ENCODE results near the gene KIF23. TPM values are rescaled to one million over a fixed set of nuclear protein-coding genes. Genes with fewer than 3 reads are reported as not detected.
"Not testable (repeated sequence)": the region's sequence is repeated elsewhere in the genome, so short reads cannot be mapped to it uniquely, and the experiment has no call there.

Gene KIF23
- total RNA-seq, 1 donor from 2014 or later: 71.5 TPM

GRCh38 chr15:69380100-69380725 is 33.9 kb upstream of the KIF23 start:
- no peak for DNase-seq (ENCODE audit: low read depth)
- TF ChIP-seq CTCF (conservative IDR thresholded peaks at IDR 0.05; ENCODE audit: low read depth, low read length): peak; percentile 48
- H3K4me3 ChIP-seq (ENCODE audit: low read depth, low read length): no peak overlapping the region

- no peak for TF ChIP-seq CTCF (conservative IDR thresholded peaks at IDR 0.05; ENCODE audit: low read depth, low read length)
- no peak overlapping the region for H3K4me3 ChIP-seq (ENCODE audit: low read depth, low read length)
- DNase-seq (ENCODE audit: low read depth): no peak
These were observed 33.4 kb upstream of the KIF23 start for GRCh38 chr15:69380726-69381105.

GRCh38 chr15:69382176-69382575 is 32.0 kb upstream of the KIF23 start:
- DNase-seq (ENCODE audit: low read depth): not testable (repeated sequence)

GRCh38 chr15:69384066-69384465 is 30.1 kb upstream of the KIF23 start:
- H3K4me3 ChIP-seq (ENCODE audit: low read depth, low read length); DNase-seq (ENCODE audit: low read depth): not testable (repeated sequence)

More at GRCh38 chr15:69382176-69382575, 32.0 kb upstream of the KIF23 start:
- H3K4me3 ChIP-seq (ENCODE audit: low read depth, low read length): not testable (repeated sequence)

GRCh38 chr15:69384626-69385598 is 29.2 kb upstream of the KIF23 start:
- no peak for DNase-seq (ENCODE audit: low read depth)
- no peak for TF ChIP-seq CTCF (conservative IDR thresholded peaks at IDR 0.05; ENCODE audit: low read depth, low read length)
- no peak overlapping the region for H3K4me3 ChIP-seq (ENCODE audit: low read depth, low read length)

- no peak for TF ChIP-seq CTCF (conservative IDR thresholded peaks at IDR 0.05; ENCODE audit: low read depth, low read length)
- H3K4me3 ChIP-seq (ENCODE audit: low read depth, low read length): no peak overlapping the region
- DNase-seq (ENCODE audit: low read depth): no peak
These were observed 28.3 kb upstream of the KIF23 start for GRCh38 chr15:69385831-69386230.

GRCh38 chr15:69386284-69386683 is 27.9 kb upstream of the KIF23 start:
- no peak for DNase-seq (ENCODE audit: low read depth)
- no peak for TF ChIP-seq CTCF (conservative IDR thresholded peaks at IDR 0.05; ENCODE audit: low read depth, low read length)
- H3K4me3 ChIP-seq (ENCODE audit: low read depth, low read length): no peak overlapping the region

Measured in epithelial cell of proximal tubule (primary cell).